Measurements from ENCODE around the gene OR2A2.
"Not testable (repeated sequence)": the region's sequence is repeated elsewhere in the genome, so short reads cannot be mapped to it uniquely, and the experiment has no call there.

OR2A2 gene

DNA sequence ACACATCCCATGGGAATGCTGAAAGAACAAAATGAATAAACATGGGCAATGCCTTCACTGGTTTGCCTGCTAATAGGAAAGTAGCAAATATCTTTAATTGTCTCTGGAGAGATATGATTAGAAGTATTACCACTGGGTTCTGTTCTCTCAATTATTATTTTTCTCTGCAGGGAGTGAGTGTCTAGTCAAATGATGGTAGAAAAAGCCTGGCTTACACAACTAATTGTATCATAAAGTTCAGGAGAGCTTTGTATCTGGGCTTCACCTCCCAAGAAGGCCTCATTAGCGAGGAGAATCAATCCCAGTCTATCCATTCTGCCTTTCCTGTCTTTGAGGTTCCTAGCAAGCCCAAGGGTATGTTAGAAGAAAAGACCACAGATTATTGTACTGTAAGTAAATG lies 13.5 kb downstream of the OR2A2 start, which contains the start of gene OR2A14:
Gene OR2A14 (plus strand): TSS at position 301 of the 400 bp plus-strand sequence. CDS start 5,937 bp downstream, outside the sequence.
- no peak within 1 kb of the TSS for H3K27ac ChIP-seq (replicated peaks; ENCODE audit: low read length)
- no peak within 1 kb of the TSS for H2BK5ac ChIP-seq (ENCODE audit: low read length)
- WGBS, 2 donors (ENCODE audit: extremely low coverage in 2 of 2, insufficient read length in 2 of 2, insufficient replicate concordance in 1 of 2): no CpG with 5 or more reads among the region's 1 CpG

GRCh38 chr7:144127714-144128334 lies 18.4 kb downstream of the OR2A2 start:
- H2BK5ac ChIP-seq (ENCODE audit: low read length): no peak overlapping the region
- H2AFZ ChIP-seq (ENCODE audit: low read length): no peak overlapping the region
- no peak overlapping the region for H3K18ac ChIP-seq (ENCODE audit: low read length)
- no peak overlapping the region for H2BK12ac ChIP-seq (ENCODE audit: low read length)
- no peak overlapping the region for H3K9ac ChIP-seq (ENCODE audit: low read depth, low read length, poor library complexity)
- peak; percentile 75 for DNase-seq (ENCODE audit: low spot score)
- H3K27ac ChIP-seq (replicated peaks; ENCODE audit: low read length): no peak overlapping the region
- H2BK120ac ChIP-seq (ENCODE audit: low read depth, low read length): no peak overlapping the region
- H3K14ac ChIP-seq (ENCODE audit: low read length): no peak overlapping the region
- no peak overlapping the region for H2AK5ac ChIP-seq (ENCODE audit: low read depth, low read length)
- no peaks in the 10 kb centered on the region for H3K27me3 ChIP-seq (ENCODE audit: control insufficient read depth in 3 of 3, insufficient read depth in 3 of 3, low read depth in 1 of 3, low read length in 3 of 3)
- H3K36me3 ChIP-seq (replicated peaks in 1 of 2; ENCODE audit: control insufficient read depth in 2 of 2, insufficient read depth in 2 of 2, low read length in 2 of 2): no peaks in the 10 kb centered on the region
- no CpG with 5 or more reads among the region's 6 CpGs for WGBS, 2 donors (ENCODE audit: extremely low coverage in 2 of 2, insufficient read length in 2 of 2, insufficient replicate concordance in 1 of 2)
- H4K91ac ChIP-seq (ENCODE audit: low read depth, low read length, poor library complexity): no peak overlapping the region
- H3K4ac ChIP-seq (ENCODE audit: low read length): no peak overlapping the region
- H3K4me1 ChIP-seq (ENCODE audit: control insufficient read depth in 2 of 2, insufficient read depth in 1 of 2, low read depth in 1 of 2, low read length in 2 of 2): no peaks in the 10 kb centered on the region
- H2BK15ac ChIP-seq (ENCODE audit: low read length): no peak overlapping the region
- H4K8ac ChIP-seq (ENCODE audit: low read depth, low read length): no peak overlapping the region
- no peak overlapping the region for H3K4me2 ChIP-seq (ENCODE audit: insufficient read depth, low read length, poor library complexity, severe bottlenecking)
- H3K4me3 ChIP-seq (ENCODE audit: low read length in 2 of 2): no peak overlapping the region
- H3K79me1 ChIP-seq (ENCODE audit: low read depth, low read length): no peaks in the 10 kb centered on the region
- H3K9me3 ChIP-seq (replicated peaks in 1 of 2; ENCODE audit: control insufficient read depth in 2 of 2, insufficient read depth in 1 of 2, low read depth in 1 of 2, low read length in 2 of 2): no peaks in the 10 kb centered on the region
- H3K23ac ChIP-seq (ENCODE audit: low read depth, low read length, poor library complexity): no peak overlapping the region

More for the DNA sequence above, 13.5 kb downstream of the OR2A2 start, which contains the start of gene OR2A14:
- Histone ChIP-seq H3K9ac (ENCODE audit: low read depth, low read length, poor library complexity) (no peak within 1 kb of the TSS), H3K4me2 (ENCODE audit: insufficient read depth, low read length, poor library complexity, severe bottlenecking) (no peak within 1 kb of the TSS), H4K8ac (ENCODE audit: low read depth, low read length) (no peak within 1 kb of the TSS), H3K9me3 (replicated peaks in 1 of 2; ENCODE audit: control insufficient read depth in 2 of 2, insufficient read depth in 1 of 2, low read depth in 1 of 2, low read length in 2 of 2) (no peaks in the 10 kb centered on the region), H3K4me3 (ENCODE audit: low read length in 2 of 2) (no peak within 1 kb of the TSS), H3K27me3 (ENCODE audit: control insufficient read depth in 3 of 3, insufficient read depth in 3 of 3, low read depth in 1 of 3, low read length in 3 of 3) (no peaks in the 10 kb centered on the region), H3K79me1 (ENCODE audit: low read depth, low read length) (no peaks in the 10 kb centered on the region), H3K18ac (ENCODE audit: low read length) (no peak within 1 kb of the TSS), H3K4ac (ENCODE audit: low read length) (no peak within 1 kb of the TSS), H2BK15ac (ENCODE audit: low read length) (no peak within 1 kb of the TSS), H2BK12ac (ENCODE audit: low read length) (no peak within 1 kb of the TSS), H3K14ac (ENCODE audit: low read length) (no peak within 1 kb of the TSS), H2AK5ac (ENCODE audit: low read depth, low read length) (no peak within 1 kb of the TSS), H2AFZ (ENCODE audit: low read length) (no peak within 1 kb of the TSS), H3K4me1 (ENCODE audit: control insufficient read depth in 2 of 2, insufficient read depth in 1 of 2, low read depth in 1 of 2, low read length in 2 of 2) (no peaks in the 10 kb centered on the region), H4K91ac (ENCODE audit: low read depth, low read length, poor library complexity) (no peak within 1 kb of the TSS), H2BK120ac (ENCODE audit: low read depth, low read length) (no peak within 1 kb of the TSS), H3K36me3 (replicated peaks in 1 of 2; ENCODE audit: control insufficient read depth in 2 of 2, insufficient read depth in 2 of 2, low read length in 2 of 2) (no peaks in the 10 kb centered on the region), H3K23ac (ENCODE audit: low read depth, low read length, poor library complexity) (no peak within 1 kb of the TSS)
- DNase-seq (ENCODE audit: low spot score): no peak

- not testable (repeated sequence) for H3K27ac ChIP-seq (replicated peaks; ENCODE audit: low read length); H3K36me3 ChIP-seq (replicated peaks in 1 of 2; ENCODE audit: control insufficient read depth in 2 of 2, insufficient read depth in 2 of 2, low read length in 2 of 2); H3K4me1 ChIP-seq (ENCODE audit: control insufficient read depth in 2 of 2, insufficient read depth in 1 of 2, low read depth in 1 of 2, low read length in 2 of 2); H4K8ac ChIP-seq (ENCODE audit: low read depth, low read length); H4K91ac ChIP-seq (ENCODE audit: low read depth, low read length, poor library complexity); H3K79me1 ChIP-seq (ENCODE audit: low read depth, low read length); H3K27me3 ChIP-seq (ENCODE audit: control insufficient read depth in 3 of 3, insufficient read depth in 3 of 3, low read depth in 1 of 3, low read length in 3 of 3); H3K4me3 ChIP-seq (ENCODE audit: low read length in 2 of 2); H2BK5ac ChIP-seq (ENCODE audit: low read length); H2AK5ac ChIP-seq (ENCODE audit: low read depth, low read length); H3K4ac ChIP-seq (ENCODE audit: low read length); DNase-seq (ENCODE audit: low spot score); H2BK12ac ChIP-seq (ENCODE audit: low read length); H3K4me2 ChIP-seq (ENCODE audit: insufficient read depth, low read length, poor library complexity, severe bottlenecking); H3K23ac ChIP-seq (ENCODE audit: low read depth, low read length, poor library complexity); H2BK120ac ChIP-seq (ENCODE audit: low read depth, low read length); H2BK15ac ChIP-seq (ENCODE audit: low read length); H3K9ac ChIP-seq (ENCODE audit: low read depth, low read length, poor library complexity); H3K18ac ChIP-seq (ENCODE audit: low read length); H2AFZ ChIP-seq (ENCODE audit: low read length); H3K9me3 ChIP-seq (replicated peaks in 1 of 2; ENCODE audit: control insufficient read depth in 2 of 2, insufficient read depth in 1 of 2, low read depth in 1 of 2, low read length in 2 of 2)
- no CpG with 5 or more reads among the region's 9 CpGs for WGBS, 2 donors (ENCODE audit: extremely low coverage in 2 of 2, insufficient read length in 2 of 2, insufficient replicate concordance in 1 of 2)
- peak overlapping the region; percentile 10 for H3K14ac ChIP-seq (ENCODE audit: low read length)
Measured at GRCh38 chr7:144129601-144130000, 20.2 kb downstream of the OR2A2 start.

DNA sequence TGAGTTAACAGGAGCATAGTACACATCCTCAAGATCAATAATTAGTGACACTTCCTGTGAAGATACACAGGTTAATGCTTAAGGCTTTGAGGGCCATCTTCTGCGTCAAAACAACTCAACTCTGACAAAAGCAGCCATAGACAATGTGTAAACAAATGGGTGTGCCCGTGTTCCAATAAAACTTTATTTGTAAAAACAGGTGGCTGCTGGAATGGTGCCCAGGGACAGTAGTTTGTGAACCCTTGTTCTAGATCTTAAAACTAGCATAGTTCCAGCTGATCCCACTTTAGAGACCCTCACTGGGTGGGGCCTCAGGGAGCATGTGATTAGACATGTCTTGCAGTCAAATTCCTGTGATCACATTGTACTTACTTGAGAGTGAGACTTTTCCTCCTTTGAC lies 21.3 kb downstream of the OR2A2 start:
- Histone ChIP-seq H4K8ac (ENCODE audit: low read depth, low read length) (no peak overlapping the region), H2AFZ (ENCODE audit: low read length) (no peak overlapping the region), H2BK12ac (ENCODE audit: low read length) (no peak overlapping the region), H2BK120ac (ENCODE audit: low read depth, low read length) (no peak overlapping the region), H3K4ac (ENCODE audit: low read length) (no peak overlapping the region), H3K27ac (replicated peaks; ENCODE audit: low read length) (no peak overlapping the region), H3K27me3 (ENCODE audit: control insufficient read depth in 3 of 3, insufficient read depth in 3 of 3, low read depth in 1 of 3, low read length in 3 of 3) (no peaks in the 10 kb centered on the region), H3K9me3 (replicated peaks in 1 of 2; ENCODE audit: control insufficient read depth in 2 of 2, insufficient read depth in 1 of 2, low read depth in 1 of 2, low read length in 2 of 2) (no peaks in the 10 kb centered on the region), H4K91ac (ENCODE audit: low read depth, low read length, poor library complexity) (no peak overlapping the region), H3K4me2 (ENCODE audit: insufficient read depth, low read length, poor library complexity, severe bottlenecking) (no peak overlapping the region), H2BK15ac (ENCODE audit: low read length) (no peak overlapping the region), H2AK5ac (ENCODE audit: low read depth, low read length) (no peak overlapping the region), H3K18ac (ENCODE audit: low read length) (no peak overlapping the region), H3K14ac (ENCODE audit: low read length) (no peak overlapping the region), H3K9ac (ENCODE audit: low read depth, low read length, poor library complexity) (no peak overlapping the region), H3K23ac (ENCODE audit: low read depth, low read length, poor library complexity) (no peak overlapping the region), H3K79me1 (ENCODE audit: low read depth, low read length) (no peaks in the 10 kb centered on the region), H3K36me3 (replicated peaks in 1 of 2; ENCODE audit: control insufficient read depth in 2 of 2, insufficient read depth in 2 of 2, low read length in 2 of 2) (no peaks in the 10 kb centered on the region), H3K4me1 (ENCODE audit: control insufficient read depth in 2 of 2, insufficient read depth in 1 of 2, low read depth in 1 of 2, low read length in 2 of 2) (no peaks in the 10 kb centered on the region), H2BK5ac (ENCODE audit: low read length) (no peak overlapping the region), H3K4me3 (ENCODE audit: low read length in 2 of 2) (no peak overlapping the region)
- no peak for DNase-seq (ENCODE audit: low spot score)
- WGBS, 2 donors (ENCODE audit: extremely low coverage in 2 of 2, insufficient read length in 2 of 2, insufficient replicate concordance in 1 of 2): no CpG with 5 or more reads among the region's 2 CpGs

Data from neuronal stem cell (in vitro differentiated cells).